Left lobe of liver (tissue), 2 donors: ENCODE measurements around the gene ATG13. TPM values are rescaled to one million over a fixed set of nuclear protein-coding genes. Genes with fewer than 3 reads are reported as not detected.
A peak's percentile ranks its signal among the peaks of the same experiment; 100 is the strongest.

Experiments
- ATAC-seq: fragments of 200-7000 bp; cut with Tn5 transposase; one replicate; pipeline ENCODE4 v1.9.1; 2020; ENCODE audit warnings: mild to moderate bottlenecking, moderate library complexity
- DNase-seq: peaks from one replicate; pipeline ENCODE4 v3.0.0-alpha.2; 2020; ENCODE audit warnings: low spot score
- total RNA-seq: library from RNA; stranded (reverse); gene quantifications from one replicate; pipeline ENCODE4 v1.2.1, GENCODE V29; 2021
- donor health status: DM: no; HTN: no; CAD: no; lungs with moderate emphysema.
- donor health status: DM: no; HTN: yes; CAD: no.

The ATG13 gene
- total RNA-seq, 1 donor from 2014 or later = 43.0 TPM

GRCh38 chr11:46721286-46721685, 103.9 kb downstream of the ATG13 start:
- DNase-seq (no peak), ATAC-seq (no peak)

DNA sequence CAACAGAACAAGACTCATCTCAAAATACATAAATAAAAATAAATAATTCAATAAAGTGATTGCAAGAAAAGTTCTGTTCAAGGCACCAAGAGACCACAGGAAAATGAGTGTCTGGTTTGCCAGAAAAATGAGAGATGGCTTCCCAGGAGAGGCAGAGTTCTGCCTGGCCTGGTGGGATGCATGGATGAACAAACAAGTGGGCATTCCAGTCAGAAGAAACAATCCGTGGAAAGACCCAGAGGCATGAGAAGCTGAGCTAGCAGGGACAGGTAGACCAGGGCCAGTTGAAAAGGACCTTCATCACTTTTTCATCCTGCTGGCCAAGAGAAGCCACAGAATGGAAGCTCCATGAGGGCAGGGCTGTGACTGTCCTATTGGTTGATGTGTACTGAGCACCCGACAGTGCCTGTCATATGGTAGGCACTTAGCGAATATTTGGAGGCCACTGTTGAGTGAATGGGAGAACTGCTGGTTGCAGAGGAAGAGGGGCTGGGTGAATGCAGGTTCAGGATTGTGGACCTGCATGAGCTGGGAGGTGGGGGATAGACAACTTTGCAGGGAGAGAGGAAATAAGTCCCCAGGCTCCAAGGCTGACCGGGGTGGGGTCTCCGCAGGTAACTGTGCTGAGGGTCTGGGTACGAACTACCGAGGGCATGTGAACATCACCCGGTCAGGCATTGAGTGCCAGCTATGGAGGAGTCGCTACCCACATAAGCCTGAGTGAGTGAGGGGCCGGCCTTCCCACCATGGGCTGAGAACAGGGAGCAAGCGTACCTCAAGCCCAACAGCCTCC, 105.4 kb downstream of the ATG13 start:
- DNase-seq (no peak), ATAC-seq (no peak)

DNA sequence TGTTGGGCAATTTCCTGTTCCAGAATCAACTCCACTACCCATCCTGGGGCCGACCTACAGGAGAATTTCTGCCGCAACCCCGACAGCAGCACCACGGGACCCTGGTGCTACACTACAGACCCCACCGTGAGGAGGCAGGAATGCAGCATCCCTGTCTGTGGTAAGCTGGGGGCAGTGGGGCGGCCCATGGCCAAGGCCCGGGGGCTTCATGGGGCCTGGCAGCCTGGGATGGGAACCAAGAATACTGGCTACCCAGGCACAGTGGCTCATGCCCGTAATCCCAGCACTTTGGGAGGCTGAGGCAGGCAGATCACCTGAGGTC, 106.0 kb downstream of the ATG13 start:
- ATAC-seq = no peak
- DNase-seq = no peak

- ATAC-seq (peak; percentile 41), DNase-seq (no peak)
Observed at GRCh38 chr11:46724088-46724487, 106.7 kb downstream of the ATG13 start.

Other genes starting within 250 kb of the ATG13 start
- gene MDK, start 235.9 kb upstream of the ATG13 start, total RNA-seq = 2.0 TPM
- gene CHRM4, start 225.8 kb upstream of the ATG13 start, total RNA-seq = not detected
- gene AMBRA1, start 23.5 kb upstream of the ATG13 start, total RNA-seq = 14.7 TPM
- gene HARBI1, start 326 bp upstream of the ATG13 start, total RNA-seq = 2.8 TPM
- 29.3 TPM for gene ARHGAP1, start 83.1 kb downstream of the ATG13 start, total RNA-seq
- 9.4 TPM for gene ZNF408, start 83.5 kb downstream of the ATG13 start, total RNA-seq
- gene F2, start 101.7 kb downstream of the ATG13 start, total RNA-seq = 1,408 TPM
- 19.5 TPM for gene CKAP5, start 228.7 kb downstream of the ATG13 start, total RNA-seq